PC-9 (cell line): ENCODE data around the gene PLPPR1. TPM values are rescaled to one million over a fixed set of nuclear protein-coding genes. Genes with fewer than 3 reads are reported as not detected.

Experiments
- BruUV-seq: library from RNA; stranded (reverse); fragments of 400-500 nt; replicated peaks from 2 replicates; lab custom pipeline; 2021; lab: Mats Ljungman, UMichigan
- CTCF ChIA-PET: fragments of 300-600 bp; sonication (Branson Sonifier 250); formaldehyde crosslinking; loops from one replicate; lab custom pipeline; 2022; ENCODE audit warnings: antibody characterized with exemption; lab: Charles Lee
- POLR2A ChIA-PET: fragments of 300-600 bp; sonication (Branson Sonifier 250); formaldehyde crosslinking; loops from one replicate; lab custom pipeline; 2022; ENCODE audit warnings: antibody characterized with exemption; ENCODE audit not compliant: unreplicated experiment; lab: Charles Lee
- DNase-seq, 2 experiments: peaks; one replicate each; pipeline versions ENCODE4 v3.0.0 to v3.0.0-alpha.2; 2015 to 2022; ENCODE audit warnings: mixed read lengths in 1 of 2
- H2AFZ ChIP-seq: fragments of 200-600 bp; sonication (generic); 2 replicates; pipeline ENCODE4 v1.8.1; 2017; ENCODE audit warnings: antibody characterized with exemption
- H3F3A ChIP-seq: fragments of 200-600 bp; sonication (generic); 2 replicates; pipeline ENCODE4 v1.8.1; 2017; ENCODE audit warnings: antibody characterized with exemption, mild to moderate bottlenecking, low read depth; ENCODE audit not compliant: insufficient read depth
- H3K27ac ChIP-seq: fragments of 200-600 bp; sonication (generic); 2 replicates; pipeline ENCODE4 v1.6.1; 2016; ENCODE audit warnings: mixed run types
- H3K27me3 ChIP-seq: fragments of 200-600 bp; sonication (generic); 2 replicates; pipeline ENCODE4 v1.6.1; 2016; ENCODE audit warnings: low read depth, mixed run types; ENCODE audit not compliant: insufficient read depth
- H3K36me3 ChIP-seq: fragments of 200-600 bp; sonication (generic); 2 replicates; pipeline ENCODE4 v1.6.1; 2016; ENCODE audit warnings: low read depth, mixed run types
- H3K4me1 ChIP-seq: fragments of 200-600 bp; sonication (generic); replicated peaks from 2 replicates; pipeline ENCODE4 v1.6.1; 2016; ENCODE audit warnings: mixed run types; ENCODE audit not compliant: insufficient read depth
- H3K4me2 ChIP-seq: fragments of 200-600 bp; sonication (generic); 2 replicates; pipeline ENCODE4 v1.6.1; 2017; ENCODE audit warnings: mixed run types
- H3K4me3 ChIP-seq: fragments of 200-600 bp; sonication (generic); 2 replicates; pipeline ENCODE4 v1.6.1; 2016; ENCODE audit warnings: mixed run types
- H3K79me2 ChIP-seq: fragments of 200-600 bp; sonication (generic); 2 replicates; pipeline ENCODE4 v1.6.1; 2017; ENCODE audit warnings: low read depth, mixed run types
- H3K9me2 ChIP-seq: fragments of 200-600 bp; sonication (generic); 2 replicates; pipeline ENCODE4 v1.8.1; 2017; ENCODE audit warnings: mild to moderate bottlenecking; ENCODE audit not compliant: insufficient read depth
- H3K9me3 ChIP-seq: fragments of 200-600 bp; sonication (generic); 2 replicates; pipeline ENCODE4 v1.8.1; 2016; ENCODE audit warnings: low read depth; ENCODE audit not compliant: insufficient read depth
- H4K20me1 ChIP-seq: fragments of 200-600 bp; sonication (generic); 2 replicates; pipeline ENCODE4 v1.8.1; 2017; ENCODE audit not compliant: insufficient read depth
- EZH2 ChIP-seq: fragments of 200-600 bp; sonication (generic); IDR thresholded peaks from 2 replicates; pipeline ENCODE4 v1.8.0; 2017; ENCODE audit warnings: antibody characterized with exemption, low read depth
- intact Hi-C: fragments of 100-400 bp; cut with micrococcal nuclease; formaldehyde crosslinking; loops from one replicate; pipeline ENCODE4 v1.10.0; 2022; ENCODE audit not compliant: unreplicated experiment
- total RNA-seq: library from RNA; stranded (reverse); gene quantifications from 2 replicates; pipeline ENCODE4 v1.2.3, GENCODE V29; 2021
- TF ChIP-seq, protein P1 (sequence below): fragments of 200-600 bp; sonication (generic); conservative IDR thresholded peaks from 2 replicates; pipeline ENCODE4 v1.6.1; 2017; ENCODE audit warnings: mixed run types, antibody characterized with exemption, mild to moderate bottlenecking, moderate library complexity

The PLPPR1 gene
- total RNA-seq, 1 experiment from 2014 or later = not detected

DNA sequence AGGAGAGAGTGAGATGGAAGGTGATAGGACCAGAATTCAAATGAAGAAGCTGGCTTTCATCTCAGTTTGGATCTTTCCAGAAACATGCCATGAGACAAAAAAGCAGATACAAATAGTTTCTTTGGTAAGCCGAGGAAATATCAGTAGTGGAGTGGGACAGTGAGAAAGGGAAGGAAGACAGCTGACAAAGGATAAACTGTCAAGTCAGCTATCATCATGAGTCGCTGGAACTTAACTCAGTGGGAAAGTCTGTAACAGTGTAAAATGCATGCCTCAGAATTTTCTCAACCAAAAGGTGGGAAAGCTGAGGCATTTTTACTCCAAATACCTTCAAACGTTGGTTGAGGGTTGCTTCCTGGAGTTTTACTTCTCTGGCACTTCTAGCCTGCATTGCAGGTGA is 129.8 kb downstream of the PLPPR1 start:
- TF ChIP-seq, protein P1, sequence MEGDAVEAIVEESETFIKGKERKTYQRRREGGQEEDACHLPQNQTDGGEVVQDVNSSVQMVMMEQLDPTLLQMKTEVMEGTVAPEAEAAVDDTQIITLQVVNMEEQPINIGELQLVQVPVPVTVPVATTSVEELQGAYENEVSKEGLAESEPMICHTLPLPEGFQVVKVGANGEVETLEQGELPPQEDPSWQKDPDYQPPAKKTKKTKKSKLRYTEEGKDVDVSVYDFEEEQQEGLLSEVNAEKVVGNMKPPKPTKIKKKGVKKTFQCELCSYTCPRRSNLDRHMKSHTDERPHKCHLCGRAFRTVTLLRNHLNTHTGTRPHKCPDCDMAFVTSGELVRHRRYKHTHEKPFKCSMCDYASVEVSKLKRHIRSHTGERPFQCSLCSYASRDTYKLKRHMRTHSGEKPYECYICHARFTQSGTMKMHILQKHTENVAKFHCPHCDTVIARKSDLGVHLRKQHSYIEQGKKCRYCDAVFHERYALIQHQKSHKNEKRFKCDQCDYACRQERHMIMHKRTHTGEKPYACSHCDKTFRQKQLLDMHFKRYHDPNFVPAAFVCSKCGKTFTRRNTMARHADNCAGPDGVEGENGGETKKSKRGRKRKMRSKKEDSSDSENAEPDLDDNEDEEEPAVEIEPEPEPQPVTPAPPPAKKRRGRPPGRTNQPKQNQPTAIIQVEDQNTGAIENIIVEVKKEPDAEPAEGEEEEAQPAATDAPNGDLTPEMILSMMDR = no peak
- TF ChIP-seq EZH2 = no peak
- CTCF ChIA-PET = no interaction called here
- H2AFZ ChIP-seq = no peak overlapping the region

DNA sequence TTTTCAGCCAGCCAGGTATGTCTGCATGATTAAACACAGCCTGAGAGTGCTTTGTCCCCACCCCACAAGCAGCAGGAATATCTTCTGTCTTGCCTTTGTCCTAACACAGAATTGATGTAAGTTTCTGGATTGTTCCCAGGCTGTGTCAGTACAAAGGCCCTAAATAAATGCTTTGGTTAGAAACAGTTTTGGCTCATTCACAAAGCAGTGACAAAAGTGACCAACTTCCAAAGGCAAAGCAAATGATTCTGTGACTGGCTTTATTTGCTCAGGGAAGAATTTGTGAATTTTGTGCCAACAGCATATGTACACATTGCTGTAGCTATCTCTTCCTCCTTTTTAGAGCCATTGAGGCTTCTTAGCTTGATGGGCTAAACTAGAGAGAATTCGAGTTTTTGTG is 133.7 kb downstream of the PLPPR1 start:
- Histone ChIP-seq H3F3A (no peaks in the 10 kb centered on the region), H3K9me2 (no peaks in the 10 kb centered on the region), H3K4me3 (no peak overlapping the region), H4K20me1 (no peaks in the 10 kb centered on the region), H3K4me1 (no peaks in the 10 kb centered on the region), H3K79me2 (no peaks in the 10 kb centered on the region), H3K27me3 (no peaks in the 10 kb centered on the region), H3K36me3 (no peaks in the 10 kb centered on the region), H2AFZ (no peak overlapping the region), H3K9me3 (no peaks in the 10 kb centered on the region), H3K27ac (no peak overlapping the region), H3K4me2 (no peak overlapping the region)
- no peak for DNase-seq
- intact Hi-C loops = no loop called here
- TF ChIP-seq EZH2 = no peak
- TF ChIP-seq, protein P1 = no peak
- BruUV-seq = no TSS peak
- ChIA-PET POLR2A (no interaction called here), CTCF (no interaction called here)

More for the DNA sequence above, 129.8 kb downstream of the PLPPR1 start:
- H4K20me1 ChIP-seq = no peaks in the 10 kb centered on the region
- no TSS peak for BruUV-seq
- H3K9me3 ChIP-seq = no peaks in the 10 kb centered on the region
- no peaks in the 10 kb centered on the region for H3F3A ChIP-seq
- H3K79me2 ChIP-seq = no peaks in the 10 kb centered on the region
- POLR2A ChIA-PET = no interaction called here
- H3K4me2 ChIP-seq = no peak overlapping the region
- no peak overlapping the region for H3K27ac ChIP-seq
- no peak for DNase-seq
- H3K27me3 ChIP-seq = no peaks in the 10 kb centered on the region
- H3K9me2 ChIP-seq = no peaks in the 10 kb centered on the region
- intact Hi-C loops = no loop called here
- no peak overlapping the region for H3K4me3 ChIP-seq
- no peaks in the 10 kb centered on the region for H3K36me3 ChIP-seq
- H3K4me1 ChIP-seq = no peaks in the 10 kb centered on the region

DNA sequence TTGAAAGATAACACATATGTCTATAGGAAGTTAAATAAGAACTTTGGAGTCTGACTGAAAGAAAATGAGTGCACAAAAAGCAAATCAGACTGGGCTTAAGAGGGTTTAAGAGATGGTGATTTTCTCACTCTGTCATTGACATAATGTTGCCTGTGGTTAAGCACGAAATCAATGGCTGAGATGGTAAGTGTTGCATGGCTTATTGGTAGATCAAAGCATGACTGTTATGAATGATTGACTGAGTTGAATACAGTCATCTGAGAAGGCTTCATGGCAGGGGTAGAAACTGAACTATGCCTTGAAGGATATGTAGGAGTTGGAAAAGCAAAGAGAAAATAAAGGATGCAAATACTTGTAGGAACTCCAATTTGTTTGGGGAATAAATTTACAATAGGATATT is 136.6 kb downstream of the PLPPR1 start:
- BruUV-seq = no TSS peak
- no peak overlapping the region for H3K4me2 ChIP-seq
- H3K9me2 ChIP-seq = no peaks in the 10 kb centered on the region
- H3K79me2 ChIP-seq = no peaks in the 10 kb centered on the region
- no peak overlapping the region for H3K4me3 ChIP-seq
- no peak for DNase-seq
- H3K36me3 ChIP-seq = no peaks in the 10 kb centered on the region
- H3F3A ChIP-seq = no peaks in the 10 kb centered on the region
- H3K27me3 ChIP-seq = no peaks in the 10 kb centered on the region
- no peaks in the 10 kb centered on the region for H3K9me3 ChIP-seq
- no peak overlapping the region for H3K27ac ChIP-seq
- ChIA-PET POLR2A (no interaction called here), CTCF (no interaction called here)
- intact Hi-C loops = no loop called here
- H4K20me1 ChIP-seq = no peaks in the 10 kb centered on the region
- H3K4me1 ChIP-seq = no peaks in the 10 kb centered on the region
- no peak overlapping the region for H2AFZ ChIP-seq
- TF ChIP-seq, protein P1 = no peak
- no peak for TF ChIP-seq EZH2
